ENCODE measurements around the gene CACNA2D1.

The CACNA2D1 gene

DNA sequence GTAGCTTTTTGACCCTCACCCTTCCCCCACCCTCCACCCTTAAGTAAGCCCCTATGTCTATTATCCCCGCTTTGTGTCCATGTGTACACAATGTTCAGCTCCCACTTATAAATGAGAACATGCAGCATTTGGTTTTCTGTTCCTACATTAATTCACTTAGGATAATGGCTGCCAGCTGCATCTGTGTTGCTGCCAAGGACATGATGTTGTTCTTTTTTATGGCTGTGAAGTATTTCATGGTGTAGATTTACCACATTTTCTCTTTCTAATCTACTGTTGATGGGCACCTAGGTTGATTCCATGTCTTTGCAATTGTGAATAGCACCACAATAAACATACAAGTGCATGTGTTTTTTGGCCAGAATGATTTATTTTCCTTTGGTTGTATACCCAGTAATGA is 232.2 kb downstream of the CACNA2D1 start:
- DNase-seq = no peak

- no peak for DNase-seq
These were observed 233.0 kb downstream of the CACNA2D1 start for GRCh38 chr7:82210416-82211184.

DNA sequence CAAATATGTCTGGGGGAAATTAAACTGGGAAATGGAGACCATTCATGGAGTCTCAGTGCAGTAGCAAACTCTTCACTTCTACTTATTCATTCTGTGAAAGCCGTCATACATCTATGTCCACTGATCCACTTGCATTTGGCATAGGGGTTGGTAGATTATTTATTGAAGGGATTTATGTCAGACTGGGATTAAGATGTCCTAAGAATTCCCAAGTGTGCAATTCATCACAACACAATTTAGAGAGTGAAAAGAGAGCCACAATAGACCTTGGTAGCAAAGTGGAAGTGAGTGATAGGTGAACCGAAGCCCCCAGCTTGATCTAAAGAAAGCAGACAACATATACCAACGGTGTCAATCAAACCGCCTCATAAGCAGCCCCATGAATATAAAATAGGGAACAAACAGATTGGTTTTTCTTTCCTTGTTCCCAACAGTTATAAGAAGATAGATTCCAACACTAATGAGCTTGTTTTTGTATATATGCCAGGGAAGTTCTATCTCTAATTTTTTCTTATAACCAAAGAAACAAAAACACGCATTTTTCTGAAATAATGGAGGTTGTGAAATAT is 234.3 kb downstream of the CACNA2D1 start:
- no peak for DNase-seq

DNA sequence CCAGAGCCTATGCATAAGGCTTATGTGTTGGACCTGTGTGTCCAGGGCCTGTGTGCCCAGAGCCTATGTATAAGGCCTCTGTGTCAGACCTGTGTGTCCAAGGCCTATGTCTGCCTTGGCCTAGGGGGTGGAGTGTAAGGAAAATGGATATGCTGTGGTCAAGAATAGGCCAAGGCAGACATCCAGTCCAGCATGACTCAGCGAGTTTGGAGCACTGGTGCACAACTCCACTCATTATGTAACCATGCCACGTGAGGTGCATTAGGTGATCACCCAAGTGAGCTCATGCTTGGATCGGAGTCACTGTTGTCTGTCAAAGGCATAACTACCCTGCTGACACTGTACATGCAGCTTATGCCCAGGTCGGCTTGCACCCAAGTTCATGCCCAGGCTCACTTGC is 238.9 kb downstream of the CACNA2D1 start:
- DNase-seq = no peak

DNA sequence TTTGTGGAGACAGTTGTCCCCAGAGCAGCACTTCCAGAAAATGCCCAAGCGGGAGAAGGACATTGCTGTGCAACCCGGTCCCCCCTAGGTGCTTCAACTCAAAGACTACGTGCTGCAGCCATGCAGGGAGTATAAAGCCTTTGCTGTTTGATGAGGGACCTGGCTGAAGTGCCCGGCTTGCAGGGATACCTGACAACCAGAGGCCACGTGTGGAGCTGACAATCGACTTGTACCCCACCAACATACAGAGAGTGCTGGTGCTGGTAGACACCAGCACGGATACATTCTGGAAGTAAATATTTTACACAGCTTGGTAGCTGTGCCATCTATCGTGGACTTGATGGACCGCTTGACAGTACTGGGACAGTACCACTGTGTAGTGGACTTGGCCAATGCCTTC is 240.6 kb downstream of the CACNA2D1 start:
- DNase-seq = no peak

DNA sequence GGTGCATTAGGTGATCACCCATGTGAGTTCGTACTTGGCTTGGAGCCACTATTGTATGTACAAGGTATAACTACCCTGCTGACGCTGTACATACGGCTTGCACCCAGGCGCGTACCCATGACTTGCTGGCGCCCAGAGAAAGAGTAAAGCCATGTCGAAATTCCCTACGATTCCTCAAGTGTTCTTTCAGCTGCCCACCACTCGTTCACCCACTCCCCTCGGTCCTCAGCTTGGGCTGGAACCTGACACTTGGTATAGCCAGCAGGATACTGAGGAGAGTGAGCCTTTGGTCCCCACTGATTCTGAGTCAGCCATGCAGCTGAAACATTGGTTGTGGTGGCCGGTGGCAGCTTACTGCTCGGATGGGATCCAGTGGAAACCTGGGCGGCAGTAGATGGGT is 241.5 kb downstream of the CACNA2D1 start:
- no peak for DNase-seq

DNA sequence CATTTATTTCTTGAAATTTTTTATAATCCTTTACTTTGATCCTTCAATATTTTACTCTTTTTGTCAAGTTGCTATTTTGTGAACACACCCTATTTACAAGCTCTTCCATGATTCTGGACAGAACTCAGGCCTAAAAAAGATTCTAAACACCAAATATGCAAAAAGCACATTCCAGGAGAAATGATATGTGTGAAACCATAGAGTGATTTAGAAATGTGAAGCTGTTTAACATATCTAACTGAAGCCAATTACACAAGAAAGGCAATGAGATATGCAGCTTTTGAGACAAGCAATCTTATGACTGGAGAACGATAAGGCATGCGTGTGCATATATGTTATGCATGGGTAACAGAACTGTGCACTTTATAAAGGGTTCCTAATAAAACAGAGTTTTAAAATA is 243.0 kb downstream of the CACNA2D1 start:
- DNase-seq = no peak

- no peak for DNase-seq
These were observed 249.4 kb downstream of the CACNA2D1 start for GRCh38 chr7:82194016-82194643.

GRCh38 chr7:82188636-82189035 is 254.9 kb downstream of the CACNA2D1 start:
- no peak for DNase-seq

DNA sequence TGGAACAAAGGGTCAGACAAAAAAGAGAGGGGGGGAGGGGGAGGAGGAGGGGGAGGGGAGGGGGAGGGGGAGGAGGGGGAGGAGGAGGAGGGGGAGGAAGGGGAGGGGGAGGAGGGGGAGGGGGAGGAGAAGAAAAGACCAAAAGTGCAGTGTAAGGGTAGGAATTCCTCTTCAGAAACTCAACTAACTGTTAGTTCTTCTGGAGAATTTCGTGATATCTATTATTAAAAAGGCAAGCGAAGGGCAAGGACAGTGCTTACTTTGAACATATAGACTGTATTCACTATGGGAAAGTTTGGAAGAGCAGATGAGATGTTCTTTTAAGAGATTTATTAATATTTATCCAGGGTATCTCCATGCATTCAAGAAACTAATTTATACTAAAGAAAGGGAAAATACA is 258.1 kb downstream of the CACNA2D1 start:
- DNase-seq = no peak

GRCh38 chr7:82183634-82184033 is 259.9 kb downstream of the CACNA2D1 start:
- DNase-seq = no peak

GRCh38 chr7:82179311-82179710 is 264.3 kb downstream of the CACNA2D1 start:
- DNase-seq = no peak

- no peak for DNase-seq
These were observed 268.3 kb downstream of the CACNA2D1 start for GRCh38 chr7:82175319-82175718.

DNA sequence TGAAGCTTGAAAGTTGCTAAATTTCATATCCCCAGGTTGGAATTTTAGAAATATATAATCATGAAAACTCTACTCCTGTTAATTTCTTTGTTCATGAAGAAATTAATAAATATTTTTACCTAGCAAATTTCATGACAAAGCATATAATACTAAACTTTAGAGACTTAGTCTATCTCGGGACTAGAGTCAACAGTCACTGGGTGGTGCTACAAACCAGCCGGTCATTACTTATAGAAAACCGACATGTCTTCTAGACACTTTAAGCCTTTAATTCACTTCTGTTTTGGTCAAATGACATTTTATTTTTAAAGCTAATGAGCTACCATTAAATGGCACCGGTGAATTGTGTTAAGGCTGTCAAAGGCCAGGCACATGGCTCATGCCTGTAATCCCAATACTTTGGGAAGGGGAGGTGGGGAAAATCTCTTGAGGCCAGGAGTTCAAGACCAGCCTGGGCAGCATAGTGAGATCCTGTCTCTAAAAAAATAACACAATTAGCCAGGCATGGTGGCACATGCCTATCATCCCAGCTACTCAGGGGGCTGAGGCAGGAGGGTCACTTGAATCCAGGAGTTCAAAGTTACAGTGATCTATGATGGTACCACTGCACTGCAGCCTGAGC is 270.1 kb downstream of the CACNA2D1 start:
- DNase-seq = no peak

- no peak for DNase-seq
These were observed 270.7 kb downstream of the CACNA2D1 start for GRCh38 chr7:82172881-82173280.

GRCh38 chr7:82172017-82172416 is 271.6 kb downstream of the CACNA2D1 start:
- DNase-seq = no peak

GRCh38 chr7:82167558-82168314 is 275.8 kb downstream of the CACNA2D1 start:
- DNase-seq = no peak

GRCh38 chr7:82166260-82167015 is 277.1 kb downstream of the CACNA2D1 start:
- peak; percentile 85 for DNase-seq

DNA sequence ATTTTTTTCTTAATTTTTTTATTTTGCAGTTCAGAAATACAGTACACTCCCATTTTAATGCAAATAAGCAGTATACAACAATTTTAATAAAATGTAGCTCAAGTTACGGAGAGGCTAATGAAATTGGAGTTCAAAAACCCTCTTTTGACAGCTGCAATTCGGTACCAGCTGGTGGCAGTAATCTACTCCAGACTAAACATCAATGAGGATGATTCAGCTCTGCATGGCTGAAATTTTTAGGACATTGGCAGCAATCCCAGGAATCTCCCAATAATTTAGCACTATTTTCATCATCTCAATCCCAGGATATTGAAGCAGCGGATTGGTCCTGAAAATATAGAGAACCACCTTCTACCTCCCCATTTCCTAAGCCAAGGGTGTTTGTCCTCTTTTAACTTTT is 278.8 kb downstream of the CACNA2D1 start:
- DNase-seq = peak; percentile 56

- DNase-seq = no peak
These were observed 279.2 kb downstream of the CACNA2D1 start for GRCh38 chr7:82164410-82164809.

DNA sequence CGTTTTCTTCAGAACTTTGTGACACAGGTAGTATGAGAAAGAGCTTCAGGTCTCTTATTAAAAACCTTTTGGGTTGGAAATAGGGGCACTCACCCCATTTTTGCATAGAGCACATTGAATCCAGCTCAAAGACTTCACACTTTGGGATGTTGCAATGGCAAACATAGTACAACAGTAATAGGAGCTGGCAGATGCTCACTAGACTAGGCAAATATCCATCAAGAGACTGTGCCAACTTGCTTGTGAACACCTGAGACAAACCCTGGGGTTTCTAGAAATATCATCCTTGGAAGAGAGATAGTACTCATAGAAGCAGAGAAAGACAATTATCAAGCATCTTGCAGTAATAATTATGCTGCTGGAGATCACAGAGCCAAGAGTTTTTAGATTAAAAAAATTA is 280.0 kb downstream of the CACNA2D1 start:
- DNase-seq = no peak

DNA sequence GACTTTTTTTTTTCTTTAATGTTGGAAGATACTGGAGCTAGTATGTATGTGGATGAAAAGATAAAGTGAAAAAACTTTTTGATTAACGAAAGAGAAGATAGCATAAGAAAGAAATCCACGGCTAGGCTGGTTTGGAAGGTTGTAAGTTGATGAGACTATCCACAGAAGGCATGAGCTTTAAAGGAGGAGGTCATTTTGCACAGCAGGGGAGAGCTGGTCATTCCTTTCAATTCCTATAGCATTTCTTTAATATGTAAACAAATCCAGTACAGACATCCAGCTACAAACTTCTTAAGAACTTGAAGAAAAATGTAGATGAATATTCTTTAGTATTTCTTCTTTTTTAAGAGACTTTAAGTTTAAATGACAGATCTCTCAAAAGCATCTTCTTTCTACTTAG is 281.3 kb downstream of the CACNA2D1 start:
- DNase-seq = no peak
